ENCODE data around the gene HRG.

DNA sequence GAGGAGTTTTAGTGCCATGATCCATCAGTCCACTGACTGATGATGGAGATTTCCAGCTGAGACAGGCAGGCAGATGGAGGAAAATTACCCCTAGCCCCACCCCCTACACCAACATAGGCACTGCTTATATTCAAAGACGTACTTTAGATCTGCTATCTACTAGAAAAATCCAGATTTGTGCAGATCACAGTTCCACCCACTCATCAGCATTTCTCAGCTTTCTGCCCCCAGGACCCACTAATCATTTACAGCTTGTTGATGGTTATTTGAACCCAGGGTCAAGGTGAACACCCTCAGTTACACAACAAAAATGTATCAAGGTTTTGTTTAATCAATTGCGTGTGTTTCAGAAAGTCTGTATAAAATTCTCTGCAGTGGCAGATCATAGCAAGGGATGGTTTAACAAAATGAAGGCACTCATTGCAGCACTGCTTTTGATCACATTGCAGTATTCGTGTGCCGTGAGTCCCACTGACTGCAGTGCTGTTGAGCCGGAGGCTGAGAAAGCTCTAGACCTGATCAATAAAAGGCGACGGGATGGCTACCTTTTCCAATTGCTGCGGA is at the start of gene HRG:
- TF ChIP-seq POLR2A (IDR thresholded peaks at IDR 0.05): no peak
- no peak for TF ChIP-seq EP300 (IDR thresholded peaks at IDR 0.05)
- TF ChIP-seq, protein P1, sequence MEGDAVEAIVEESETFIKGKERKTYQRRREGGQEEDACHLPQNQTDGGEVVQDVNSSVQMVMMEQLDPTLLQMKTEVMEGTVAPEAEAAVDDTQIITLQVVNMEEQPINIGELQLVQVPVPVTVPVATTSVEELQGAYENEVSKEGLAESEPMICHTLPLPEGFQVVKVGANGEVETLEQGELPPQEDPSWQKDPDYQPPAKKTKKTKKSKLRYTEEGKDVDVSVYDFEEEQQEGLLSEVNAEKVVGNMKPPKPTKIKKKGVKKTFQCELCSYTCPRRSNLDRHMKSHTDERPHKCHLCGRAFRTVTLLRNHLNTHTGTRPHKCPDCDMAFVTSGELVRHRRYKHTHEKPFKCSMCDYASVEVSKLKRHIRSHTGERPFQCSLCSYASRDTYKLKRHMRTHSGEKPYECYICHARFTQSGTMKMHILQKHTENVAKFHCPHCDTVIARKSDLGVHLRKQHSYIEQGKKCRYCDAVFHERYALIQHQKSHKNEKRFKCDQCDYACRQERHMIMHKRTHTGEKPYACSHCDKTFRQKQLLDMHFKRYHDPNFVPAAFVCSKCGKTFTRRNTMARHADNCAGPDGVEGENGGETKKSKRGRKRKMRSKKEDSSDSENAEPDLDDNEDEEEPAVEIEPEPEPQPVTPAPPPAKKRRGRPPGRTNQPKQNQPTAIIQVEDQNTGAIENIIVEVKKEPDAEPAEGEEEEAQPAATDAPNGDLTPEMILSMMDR (IDR thresholded peaks at IDR 0.05): no peak

Data from gastroesophageal sphincter (tissue), 3 donors.